ENCODE data around the gene SUFU.

The SUFU gene

DNA sequence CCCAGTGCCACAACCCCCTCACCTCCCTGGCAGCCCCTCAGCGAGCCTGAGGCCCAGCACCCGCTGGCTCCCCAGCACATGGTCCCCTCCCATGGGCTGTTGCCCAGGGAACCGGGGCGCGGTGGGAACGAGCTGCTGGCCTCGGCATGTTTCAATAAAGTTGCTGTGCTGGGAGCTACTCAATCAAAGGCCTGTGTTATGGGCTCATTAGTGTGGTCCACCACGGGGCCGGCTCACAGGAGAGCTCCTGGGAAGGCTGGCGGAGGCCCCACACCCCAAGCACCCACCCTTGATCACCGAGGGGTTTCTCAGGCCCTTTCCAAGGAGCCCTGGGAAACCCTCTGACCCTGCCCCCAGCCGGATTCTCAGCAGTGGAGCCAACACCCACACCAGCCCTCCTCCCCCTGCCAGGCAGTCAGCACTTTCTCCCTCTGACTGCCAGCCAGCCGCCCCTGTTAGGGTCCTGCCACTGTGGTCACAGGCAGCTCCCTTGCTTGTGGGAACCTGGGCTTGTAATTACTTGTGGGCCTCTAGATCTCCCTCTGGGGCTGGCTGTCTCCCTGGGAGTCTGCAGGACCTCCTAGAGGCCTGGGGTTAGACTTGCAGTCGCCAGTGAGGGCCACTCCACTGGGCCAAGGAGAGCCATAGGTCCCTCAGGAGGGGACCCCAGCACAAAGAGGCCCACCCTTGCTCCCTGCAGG, 115.7 kb downstream of the SUFU start:
- DNase-seq (ENCODE audit: low read depth) = no peak

- DNase-seq (ENCODE audit: low read depth) = no peak
Measured at GRCh38 chr10:102620138-102620590, 116.4 kb downstream of the SUFU start.

DNA sequence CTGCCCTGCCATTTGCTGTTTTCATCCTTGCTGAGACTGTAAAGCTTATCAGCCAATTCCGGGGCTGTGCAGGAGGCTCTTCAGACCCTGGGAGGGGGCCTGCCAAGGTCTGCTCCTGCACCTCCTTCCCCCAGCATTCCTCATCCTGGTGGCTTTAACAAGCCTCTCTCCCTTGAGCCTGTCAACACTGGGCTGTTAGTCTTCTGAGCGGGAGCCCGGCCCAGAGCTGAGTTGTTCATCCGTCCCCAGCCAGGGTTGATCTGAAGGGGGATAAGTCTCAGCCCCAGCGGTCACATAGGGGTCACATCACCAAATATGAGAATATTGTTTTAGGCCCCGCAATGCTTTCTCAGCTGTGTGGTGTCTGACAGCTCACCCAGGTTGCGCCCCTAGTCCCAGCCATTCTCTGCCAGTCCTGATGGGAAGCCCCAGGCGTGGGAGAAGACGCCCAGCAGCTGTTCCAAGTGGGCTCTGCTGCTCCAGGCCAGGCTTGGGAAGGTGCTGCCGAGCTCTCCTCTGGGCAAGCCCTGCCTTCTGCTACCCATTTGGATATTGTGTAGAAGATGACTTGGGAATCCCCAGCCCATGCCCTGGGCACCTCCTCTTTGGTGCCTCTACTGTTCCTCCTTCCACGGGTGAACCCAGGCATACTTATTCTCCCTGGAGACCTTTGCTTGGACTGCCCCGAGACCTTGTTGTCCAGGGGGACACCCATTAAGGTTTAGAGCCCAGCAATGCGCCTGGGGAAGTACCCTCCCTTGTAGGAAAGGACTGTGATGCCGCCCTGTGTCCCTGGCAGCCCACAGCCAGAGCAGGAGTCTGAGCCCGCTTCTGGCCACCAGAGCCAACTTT, 117.0 kb downstream of the SUFU start:
- DNase-seq (ENCODE audit: low read depth) = no peak

DNA sequence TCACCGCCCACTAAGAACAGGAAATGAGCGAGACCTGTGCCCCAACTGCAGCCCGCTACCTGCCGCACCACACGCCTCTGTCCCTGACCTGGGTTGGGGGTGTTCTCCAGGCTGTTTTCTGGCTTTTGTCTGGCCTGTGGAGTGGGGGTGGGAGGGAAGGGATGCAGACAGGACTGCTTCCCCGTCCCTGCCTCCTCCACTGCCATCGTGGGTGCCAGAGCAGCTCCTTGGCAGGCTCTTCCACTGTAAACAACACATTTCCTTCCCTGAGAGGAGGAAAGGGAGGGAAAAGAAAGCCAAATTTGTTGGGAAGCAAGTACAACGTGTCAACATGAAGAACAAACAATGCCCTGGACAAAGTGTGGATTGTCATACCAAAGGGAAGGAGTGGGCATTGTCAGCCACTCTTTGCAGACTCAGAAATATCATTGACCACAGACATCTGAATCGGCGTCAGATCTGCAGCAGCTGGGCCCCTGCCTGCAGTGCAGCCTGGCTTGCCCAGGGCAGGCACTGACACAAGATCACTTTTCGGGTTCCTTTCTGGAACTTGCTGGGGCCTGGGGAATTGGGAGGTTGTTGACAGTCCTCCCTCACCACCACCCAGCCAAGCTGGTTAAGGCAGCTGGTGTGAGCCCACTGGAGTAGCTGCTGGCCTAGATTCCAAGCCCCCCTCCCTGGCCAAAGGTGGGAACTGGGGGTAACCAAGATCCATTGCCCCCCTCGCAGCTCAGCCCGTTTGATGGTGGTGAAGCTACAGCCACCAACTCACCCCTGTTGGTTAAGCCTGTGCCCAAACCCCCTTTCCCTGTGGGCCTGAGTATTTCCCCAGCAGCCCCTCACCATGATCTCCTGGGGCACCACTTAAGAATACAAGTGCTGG, 117.9 kb downstream of the SUFU start:
- DNase-seq (ENCODE audit: low read depth) = no peak

DNA sequence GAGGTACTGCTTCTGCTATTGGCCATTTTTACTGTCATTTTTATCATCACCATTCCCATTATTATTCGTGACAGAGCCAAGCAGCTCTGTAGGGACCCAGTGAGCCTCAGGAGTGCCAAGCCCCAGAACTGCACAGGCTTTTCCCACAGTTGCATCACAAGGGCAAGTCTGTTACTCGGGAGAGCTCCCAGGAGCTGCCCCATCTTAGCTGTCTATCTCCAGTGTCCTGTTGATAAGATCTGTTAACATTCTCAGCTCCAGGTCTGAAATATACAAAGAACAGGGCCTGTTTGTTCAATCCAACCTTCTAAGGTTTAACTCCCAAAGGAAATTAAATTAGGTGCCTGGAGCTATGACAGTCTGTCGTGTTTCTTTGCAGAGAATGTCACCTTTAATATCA, 120.3 kb downstream of the SUFU start:
- DNase-seq (ENCODE audit: low read depth) = no peak

DNA sequence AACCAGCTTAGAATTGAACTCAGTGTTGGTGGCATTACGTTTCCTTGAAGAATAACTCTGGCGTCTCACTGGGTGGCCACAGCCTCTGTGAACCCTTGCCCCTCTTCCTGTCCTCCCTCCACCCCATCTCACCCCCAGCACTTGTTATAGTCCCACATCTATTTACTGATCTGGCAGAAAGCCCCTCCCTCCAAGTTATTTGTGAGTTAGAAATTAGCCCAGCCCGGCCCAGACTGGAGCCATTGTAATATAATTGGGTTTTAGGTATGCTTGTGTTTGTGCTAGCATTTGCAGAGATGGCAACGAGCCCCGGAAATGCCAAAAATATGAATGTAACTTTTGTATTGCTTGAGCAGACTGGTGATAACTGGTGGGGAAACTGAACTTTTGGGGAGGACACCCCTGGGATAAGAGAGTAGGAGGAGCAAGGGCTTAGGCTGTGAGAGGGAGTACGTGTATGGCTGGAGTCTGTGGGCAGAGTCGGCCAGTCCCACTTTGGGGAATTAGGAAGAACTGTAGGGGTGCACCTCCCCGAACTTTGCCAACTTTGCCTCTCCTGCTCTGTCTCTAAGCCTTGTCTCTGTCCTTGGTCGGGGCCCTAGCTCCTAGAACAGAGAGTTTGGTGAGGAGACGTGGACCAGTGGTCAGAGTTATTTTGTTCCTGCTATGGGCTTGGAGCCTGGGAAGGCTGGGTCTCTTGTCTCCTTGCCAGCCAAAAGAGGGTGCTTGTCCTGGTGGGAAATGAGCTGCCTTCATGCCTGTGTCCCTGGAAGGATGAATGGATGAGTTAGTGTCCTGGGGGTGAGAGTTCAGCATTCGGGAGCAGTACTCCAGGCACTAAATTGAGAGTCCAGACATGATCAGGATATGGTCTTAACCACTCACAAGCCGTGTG, 121.2 kb downstream of the SUFU start:
- no peak for DNase-seq (ENCODE audit: low read depth)

DNA sequence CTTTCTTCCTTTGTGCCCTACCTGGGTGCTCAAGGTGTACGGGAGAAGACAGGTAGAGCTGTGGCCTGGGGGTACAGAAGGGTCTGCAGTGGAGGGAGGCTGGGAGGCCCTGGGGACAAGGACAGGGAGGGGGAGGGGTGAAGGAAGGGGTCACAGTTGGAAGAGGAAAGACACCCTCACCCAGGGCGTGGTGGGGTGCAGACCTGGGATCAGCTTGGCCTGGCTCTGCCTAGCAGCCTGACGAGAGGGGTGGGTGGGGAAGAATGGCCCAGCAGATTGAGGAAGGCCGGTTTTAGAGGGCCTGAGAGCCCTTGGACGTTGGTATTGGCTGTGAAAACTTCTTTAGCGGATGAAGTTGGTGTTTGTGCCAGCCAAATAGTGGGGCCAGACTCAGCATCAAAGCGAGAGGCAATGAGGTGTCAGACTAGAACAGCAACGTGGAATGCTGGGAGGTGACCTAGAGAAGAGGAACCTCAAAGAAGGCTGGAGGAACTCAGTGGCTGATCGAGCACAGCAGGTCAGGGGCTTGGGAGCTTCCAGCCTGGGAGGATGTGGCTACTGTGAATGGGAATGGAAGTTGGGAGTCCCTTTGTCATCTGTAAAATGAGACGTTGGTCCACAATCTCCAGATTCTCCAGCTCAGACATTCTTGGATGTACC, 122.4 kb downstream of the SUFU start:
- DNase-seq (ENCODE audit: low read depth) = no peak

- no peak for DNase-seq (ENCODE audit: low read depth)
Measured at GRCh38 chr10:102627291-102627735, 123.5 kb downstream of the SUFU start.

DNA sequence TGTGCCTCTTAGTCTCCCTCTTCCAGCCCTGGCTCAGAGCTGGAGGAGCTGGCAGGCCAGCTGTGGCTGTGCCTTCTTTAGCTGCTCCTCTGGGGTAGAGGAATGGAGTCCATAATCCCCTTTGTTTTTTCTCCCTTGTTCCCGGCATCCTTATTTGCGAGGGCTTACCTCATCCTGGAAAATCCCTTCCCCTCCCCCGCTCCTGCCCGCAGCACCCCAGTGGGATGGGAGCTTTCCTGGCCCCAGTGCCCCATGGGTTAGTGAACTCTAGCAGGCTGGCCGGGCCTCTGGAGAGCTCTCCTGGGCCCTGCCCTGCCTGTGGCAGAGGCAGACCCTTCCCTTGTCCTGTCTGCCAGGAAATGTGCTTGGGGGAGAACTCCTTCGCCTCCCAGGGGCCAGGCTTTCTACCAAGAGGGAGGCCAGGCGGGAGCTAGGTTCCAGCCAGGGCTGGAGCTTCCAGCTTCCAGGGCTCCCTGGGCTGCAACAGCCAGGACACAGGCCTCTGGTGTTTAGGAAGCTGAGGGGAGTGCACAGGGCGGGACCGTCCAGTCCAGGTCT, 124.0 kb downstream of the SUFU start:
- no peak for DNase-seq (ENCODE audit: low read depth)

DNA sequence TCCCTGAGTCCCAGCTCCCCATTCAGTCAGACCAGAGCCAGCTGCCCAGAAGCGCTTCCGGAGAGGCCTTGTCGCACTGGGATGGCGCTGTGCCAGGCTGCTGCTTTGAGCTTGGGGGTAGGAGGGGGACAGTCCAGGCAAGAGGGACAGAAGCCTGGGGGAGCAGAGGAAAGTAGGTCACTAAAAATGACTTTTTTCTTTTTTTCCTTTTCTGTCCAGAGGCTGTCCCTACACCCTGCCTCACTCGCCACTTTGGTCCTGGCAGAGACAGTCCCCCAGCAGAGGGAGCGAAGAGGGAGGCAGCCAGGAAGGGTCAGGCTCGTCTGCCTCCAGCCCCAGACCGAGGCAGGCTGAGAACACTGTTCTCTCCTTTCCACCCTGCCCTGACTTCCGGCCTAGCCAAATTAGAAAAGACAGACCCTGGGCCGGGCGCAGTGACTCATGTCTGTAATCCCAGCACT, 124.7 kb downstream of the SUFU start:
- no peak for DNase-seq (ENCODE audit: low read depth)

- DNase-seq (ENCODE audit: low read depth) = no peak
Measured at GRCh38 chr10:102629661-102630614, 126.2 kb downstream of the SUFU start.

DNA sequence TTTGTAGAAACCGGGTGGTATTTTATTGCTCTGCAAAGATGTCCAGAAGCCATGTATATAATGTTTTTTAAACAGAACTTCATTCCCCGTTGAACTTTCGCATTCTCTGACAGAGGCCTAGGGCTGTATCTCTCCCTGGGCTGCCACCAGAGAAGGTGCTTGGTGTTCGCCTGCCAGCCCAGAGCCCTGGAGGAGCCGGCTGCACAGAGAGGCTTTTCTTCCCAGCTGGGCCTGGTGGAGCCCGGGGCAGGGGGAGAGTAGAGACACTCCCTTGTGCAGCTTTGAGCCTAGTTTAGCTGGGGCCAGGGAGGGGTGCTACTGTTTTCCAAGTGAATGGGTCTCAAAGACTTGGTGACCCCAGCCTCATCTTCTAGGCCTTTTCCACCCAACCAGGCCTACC, 126.9 kb downstream of the SUFU start:
- DNase-seq (ENCODE audit: low read depth) = no peak

DNA sequence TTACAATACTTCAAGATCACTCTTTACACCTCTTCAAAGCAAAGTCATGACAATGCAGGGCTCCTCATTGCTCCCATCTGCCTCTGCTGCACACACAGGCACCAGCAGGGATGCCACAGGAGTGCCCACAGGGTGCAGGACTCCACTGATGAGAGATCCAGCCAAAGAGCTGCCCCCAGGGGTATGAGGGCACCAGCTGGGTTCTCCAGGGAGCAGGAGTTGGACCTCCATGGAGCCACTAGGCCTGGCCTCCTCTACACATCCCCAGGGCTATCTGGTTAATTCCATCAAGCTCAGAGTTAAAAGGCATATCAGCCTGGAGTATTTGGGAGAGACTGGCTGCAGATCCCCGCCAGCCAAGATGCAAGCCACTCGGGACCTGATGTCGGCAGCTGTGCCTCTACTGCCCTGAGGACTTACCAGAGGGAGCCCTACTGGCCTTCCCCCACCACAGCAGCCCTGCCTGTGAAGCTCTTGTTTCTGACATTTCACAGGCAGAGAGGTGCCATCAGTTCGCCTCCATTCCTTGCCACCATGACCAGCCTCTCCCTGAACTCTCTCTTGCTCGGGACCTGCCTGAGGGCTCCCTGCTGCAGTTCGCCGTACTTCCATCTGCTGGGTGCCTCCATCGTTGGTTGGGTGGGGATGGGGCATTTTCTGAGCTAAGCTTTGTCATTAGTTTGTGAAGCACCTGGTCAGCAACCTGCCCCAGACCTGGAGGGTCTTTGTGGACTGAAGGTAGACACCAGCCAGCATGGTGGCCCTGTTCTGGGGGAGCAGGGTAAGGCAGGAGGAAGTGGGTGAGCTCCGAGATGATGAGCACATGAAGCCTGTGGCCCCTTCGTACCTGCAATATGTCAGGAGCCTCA, 128.0 kb downstream of the SUFU start:
- no peak for DNase-seq (ENCODE audit: low read depth)

DNA sequence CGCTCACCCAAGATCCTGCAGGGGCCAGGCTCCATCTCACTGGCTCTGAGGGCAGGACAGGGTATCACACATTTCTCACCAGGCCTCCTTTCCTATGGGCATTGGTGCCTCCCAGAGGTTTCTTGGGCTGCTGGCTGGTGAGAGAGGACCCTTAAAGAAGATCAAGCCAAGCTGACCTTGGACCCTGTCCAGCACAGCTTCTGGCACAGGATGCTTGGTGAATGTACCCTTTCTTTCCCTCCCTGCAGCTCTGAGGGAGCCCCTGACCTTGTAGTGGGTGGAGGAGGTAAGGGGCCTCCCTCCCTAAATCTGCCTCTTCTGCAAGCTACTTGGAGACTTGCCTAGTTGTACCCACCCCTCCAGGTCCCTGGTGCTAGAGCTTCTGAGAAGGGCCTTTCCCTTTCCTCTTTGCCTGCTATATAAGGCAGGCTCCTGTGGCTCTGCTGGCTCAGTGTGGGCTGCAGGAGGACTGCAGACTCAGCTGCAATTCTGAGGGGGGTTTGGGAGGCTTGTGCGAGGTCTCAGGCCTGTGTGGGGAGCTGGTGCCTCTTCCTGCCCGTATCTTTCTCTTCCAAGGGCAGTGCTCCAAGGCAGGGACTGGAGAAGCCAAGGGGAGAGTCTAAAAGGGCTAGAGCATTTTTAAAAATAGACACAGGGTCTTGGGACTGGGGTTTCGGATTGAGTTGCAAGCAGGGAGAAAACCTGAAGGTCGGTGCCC, 128.8 kb downstream of the SUFU start:
- no peak for DNase-seq (ENCODE audit: low read depth)

- no peak for DNase-seq (ENCODE audit: low read depth)
Measured at GRCh38 chr10:102633287-102633686, 129.5 kb downstream of the SUFU start.

DNA sequence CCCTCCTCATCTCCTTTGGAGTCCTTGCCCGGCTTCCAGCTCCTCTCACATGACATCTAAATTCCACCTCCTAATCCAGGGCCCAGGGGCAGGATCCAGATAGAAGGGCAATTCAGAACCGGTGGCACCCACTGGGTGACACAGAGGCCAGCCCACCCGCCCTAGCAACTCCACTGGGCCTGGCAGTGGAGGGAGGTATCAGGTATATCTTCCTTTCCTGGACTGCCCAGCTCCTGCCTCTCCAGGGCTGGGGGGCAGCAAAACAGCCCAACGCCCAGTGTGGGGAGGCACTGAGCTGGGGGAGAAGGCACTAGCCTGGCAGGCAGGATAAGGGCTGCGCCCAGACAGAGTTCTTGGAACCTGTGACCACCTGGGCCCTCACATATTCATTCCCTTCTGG, 130.1 kb downstream of the SUFU start:
- DNase-seq (ENCODE audit: low read depth) = no peak

DNA sequence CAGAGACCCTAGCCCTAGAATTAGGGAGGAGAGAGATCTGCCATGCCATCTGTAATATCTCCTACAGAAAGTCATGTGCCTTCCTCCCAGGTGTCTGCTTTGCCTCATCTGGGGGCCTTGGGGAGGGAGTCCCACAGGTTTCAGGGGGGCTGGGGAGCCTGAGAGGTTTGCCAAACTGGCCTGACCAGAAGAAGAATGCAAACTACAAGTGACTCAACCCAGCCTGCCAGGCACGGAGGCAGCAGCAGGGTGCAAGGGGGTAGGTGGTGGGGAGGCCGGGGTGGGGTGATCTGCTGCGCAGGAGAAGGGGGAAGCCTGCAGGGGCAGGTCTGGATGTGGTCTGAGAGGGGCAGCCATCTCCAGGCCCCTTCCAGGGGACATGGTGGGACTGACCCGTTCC, 130.9 kb downstream of the SUFU start:
- no peak for DNase-seq (ENCODE audit: low read depth)

GRCh38 chr10:102635377-102635776, 131.6 kb downstream of the SUFU start:
- no peak for DNase-seq (ENCODE audit: low read depth)
